IMR-90 (cell line): ENCODE measurements around the gene PSMC5.

Experiments
- BHLHE40 ChIP-seq: fragments of 150-350 bp; IDR thresholded peaks from 2 replicates; pipeline ENCODE4 v1.6.1; 2016; ENCODE audit warnings: mild to moderate bottlenecking, low read depth, low read length
- CEBPB ChIP-seq: IDR thresholded peaks from 2 replicates; pipeline ENCODE4 v1.6.1; 2012; ENCODE audit warnings: low read depth, low read length, improper control_type of control experiment
- FOS ChIP-seq: fragments of 150-350 bp; IDR thresholded peaks from 2 replicates; pipeline ENCODE4 v1.6.1; 2016; ENCODE audit warnings: low read depth, low read length
- MAFK ChIP-seq: IDR thresholded peaks from 2 replicates; pipeline ENCODE4 v1.6.1; 2012; ENCODE audit warnings: low read depth, low read length, improper control_type of control experiment
- MXI1 ChIP-seq: IDR thresholded peaks from 2 replicates; pipeline ENCODE4 v1.6.1; 2012; ENCODE audit warnings: low read depth, mild to moderate bottlenecking, low read length, moderate library complexity, borderline replicate concordance
- POLR2A ChIP-seq: IDR thresholded peaks from 2 replicates; pipeline ENCODE4 v1.6.1; 2012; ENCODE audit warnings: mild to moderate bottlenecking, low read depth, low read length
- RAD21 ChIP-seq: IDR thresholded peaks from 2 replicates; pipeline ENCODE4 v1.6.1; 2012; ENCODE audit warnings: low read length, improper control_type of control experiment
- RCOR1 ChIP-seq: IDR thresholded peaks from 2 replicates; pipeline ENCODE4 v1.6.1; 2012; ENCODE audit warnings: mild to moderate bottlenecking, low read length, improper control_type of control experiment; ENCODE audit not compliant: insufficient replicate concordance
- RFX5 ChIP-seq: IDR thresholded peaks from 2 replicates; pipeline ENCODE4 v1.8.0; 2012; ENCODE audit warnings: low read depth, mild to moderate bottlenecking, low read length, moderate library complexity
- SMC3 ChIP-seq: fragments of 150-350 bp; IDR thresholded peaks from 2 replicates; pipeline ENCODE4 v1.6.1; 2016; ENCODE audit warnings: low read depth, mild to moderate bottlenecking, antibody characterized with exemption, low read length, moderate library complexity
- TF ChIP-seq, protein P1 (sequence below): conservative IDR thresholded peaks from 2 replicates; pipeline ENCODE4 v1.5.1; 2012; ENCODE audit warnings: mild to moderate bottlenecking, low read depth, low read length, improper control_type of control experiment
- TF ChIP-seq, protein P2 (sequence below): fragments of 150-350 bp; IDR thresholded peaks from 2 replicates; pipeline ENCODE4 v1.6.1; 2017; ENCODE audit warnings: mild to moderate bottlenecking, antibody characterized with exemption, low read length, low read depth

DNA sequence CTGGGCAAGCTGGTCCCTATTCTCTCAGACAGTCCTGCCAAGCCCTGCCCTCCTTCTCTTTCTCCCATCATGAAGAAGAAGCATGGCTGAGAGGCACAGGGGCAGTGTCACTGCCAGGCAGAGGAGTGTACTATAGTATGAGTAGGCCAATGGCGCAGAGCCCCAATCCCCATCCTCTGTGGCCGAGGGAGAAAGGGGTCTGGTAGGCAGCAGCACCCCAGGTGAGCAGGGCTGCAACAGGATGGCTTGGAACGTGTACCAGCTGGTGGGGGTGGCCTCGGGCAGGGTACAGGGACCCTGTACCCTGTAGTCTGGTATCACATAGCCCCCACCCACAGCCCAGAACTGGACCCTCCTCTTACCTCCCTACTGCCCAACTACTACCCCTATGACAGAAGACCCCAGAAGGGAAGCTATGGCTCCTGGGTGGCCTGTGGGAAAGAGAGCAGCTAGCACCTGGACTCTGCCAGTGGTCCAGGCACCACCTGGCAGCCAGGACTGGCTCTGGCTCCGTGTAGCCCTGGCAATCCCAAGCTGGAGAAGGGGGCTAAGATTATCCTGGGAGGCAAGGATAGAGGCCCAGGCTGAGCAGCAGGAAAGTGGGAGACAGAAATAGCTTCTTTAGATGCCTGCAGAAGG lies 10.8 kb downstream of the PSMC5 start:
- TF ChIP-seq, protein P1, sequence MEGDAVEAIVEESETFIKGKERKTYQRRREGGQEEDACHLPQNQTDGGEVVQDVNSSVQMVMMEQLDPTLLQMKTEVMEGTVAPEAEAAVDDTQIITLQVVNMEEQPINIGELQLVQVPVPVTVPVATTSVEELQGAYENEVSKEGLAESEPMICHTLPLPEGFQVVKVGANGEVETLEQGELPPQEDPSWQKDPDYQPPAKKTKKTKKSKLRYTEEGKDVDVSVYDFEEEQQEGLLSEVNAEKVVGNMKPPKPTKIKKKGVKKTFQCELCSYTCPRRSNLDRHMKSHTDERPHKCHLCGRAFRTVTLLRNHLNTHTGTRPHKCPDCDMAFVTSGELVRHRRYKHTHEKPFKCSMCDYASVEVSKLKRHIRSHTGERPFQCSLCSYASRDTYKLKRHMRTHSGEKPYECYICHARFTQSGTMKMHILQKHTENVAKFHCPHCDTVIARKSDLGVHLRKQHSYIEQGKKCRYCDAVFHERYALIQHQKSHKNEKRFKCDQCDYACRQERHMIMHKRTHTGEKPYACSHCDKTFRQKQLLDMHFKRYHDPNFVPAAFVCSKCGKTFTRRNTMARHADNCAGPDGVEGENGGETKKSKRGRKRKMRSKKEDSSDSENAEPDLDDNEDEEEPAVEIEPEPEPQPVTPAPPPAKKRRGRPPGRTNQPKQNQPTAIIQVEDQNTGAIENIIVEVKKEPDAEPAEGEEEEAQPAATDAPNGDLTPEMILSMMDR: no peak
- TF ChIP-seq RAD21 (no peak), POLR2A (no peak), CEBPB (no peak), MXI1 (no peak), RFX5 (no peak), SMC3 (no peak), MAFK (no peak), FOS (no peak), RCOR1 (no peak), BHLHE40 (no peak)
- TF ChIP-seq, protein P2, sequence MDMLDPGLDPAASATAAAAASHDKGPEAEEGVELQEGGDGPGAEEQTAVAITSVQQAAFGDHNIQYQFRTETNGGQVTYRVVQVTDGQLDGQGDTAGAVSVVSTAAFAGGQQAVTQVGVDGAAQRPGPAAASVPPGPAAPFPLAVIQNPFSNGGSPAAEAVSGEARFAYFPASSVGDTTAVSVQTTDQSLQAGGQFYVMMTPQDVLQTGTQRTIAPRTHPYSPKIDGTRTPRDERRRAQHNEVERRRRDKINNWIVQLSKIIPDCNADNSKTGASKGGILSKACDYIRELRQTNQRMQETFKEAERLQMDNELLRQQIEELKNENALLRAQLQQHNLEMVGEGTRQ: no peak
